ENCODE results near the gene LETM1. TPM values are rescaled to one million over a fixed set of nuclear protein-coding genes. Genes with fewer than 3 reads are reported as not detected.
A peak's percentile ranks its signal among the peaks of the same experiment; 100 is the strongest.

Gene LETM1
- total and polyA plus RNA-seq, 2 of the 13 experiments (the other 11 are each of a cell fraction or from before 2014, with no cell fraction given), result 9.7 to 41.6 TPM

- TF ChIP-seq SATB2 (CRISPR knock-in tag; IDR thresholded peaks at IDR 0.05), result peak; percentile 55; the same call in 1 of the 2 replicates
- TF ChIP-seq MIXL1 (CRISPR knock-in tag; IDR thresholded peaks at IDR 0.05), result no peak; the same call in 1 of the 2 replicates
- no peak for TF ChIP-seq ZSCAN12 (CRISPR knock-in tag; IDR thresholded peaks at IDR 0.05)
- TF ChIP-seq MED8 (CRISPR knock-in tag; IDR thresholded peaks at IDR 0.05; ENCODE audit: insufficient replicate concordance), result peak; percentile 32
- TF ChIP-seq TFE3 (CRISPR knock-in tag; IDR thresholded peaks at IDR 0.05), result no peak
- no peak for TF ChIP-seq FUBP1 (CRISPR knock-in tag; IDR thresholded peaks at IDR 0.05; ENCODE audit: borderline replicate concordance)
- TF ChIP-seq ARID3A (IDR thresholded peaks at IDR 0.05; ENCODE audit: low read depth, low read length), result no peak
- no peak for TF ChIP-seq ZNF160 (CRISPR knock-in tag; IDR thresholded peaks at IDR 0.05)
- no peak; the same call in 1 of the 2 replicates for TF ChIP-seq ZNF746 (CRISPR knock-in tag; IDR thresholded peaks at IDR 0.05)
- no peak for TF ChIP-seq REXO4 (CRISPR knock-in tag; IDR thresholded peaks at IDR 0.05; ENCODE audit: borderline replicate concordance)
- peak; percentile 75; the same call in 1 of the 2 replicates for TF ChIP-seq ZNF558 (CRISPR knock-in tag; IDR thresholded peaks at IDR 0.05; ENCODE audit: borderline replicate concordance)
- TF ChIP-seq TOPORS (CRISPR knock-in tag; IDR thresholded peaks at IDR 0.05), result peak; percentile 58; the same call in 1 of the 2 replicates
- no peak for TF ChIP-seq PAF1 (CRISPR knock-in tag; IDR thresholded peaks at IDR 0.05)
- TF ChIP-seq E2F5 (CRISPR knock-in tag; conservative IDR thresholded peaks at IDR 0.05), result no peak
- no peak for TF ChIP-seq ZNF576 (CRISPR knock-in tag; IDR thresholded peaks at IDR 0.05)
- no peak for TF ChIP-seq SMARCE1 (IDR thresholded peaks at IDR 0.05; ENCODE audit: borderline replicate concordance)
- no peak for TF ChIP-seq ZNF251 (CRISPR knock-in tag; IDR thresholded peaks at IDR 0.05)
Observed at GRCh38 chr4:1856071-1856942, at the start of gene LETM1 (continued).
